ENCODE data around the gene CPVL.

Gene CPVL

GRCh38 chr7:29154076-29154475, 7.7 kb upstream of the CPVL start:
- no peak for DNase-seq

DNA sequence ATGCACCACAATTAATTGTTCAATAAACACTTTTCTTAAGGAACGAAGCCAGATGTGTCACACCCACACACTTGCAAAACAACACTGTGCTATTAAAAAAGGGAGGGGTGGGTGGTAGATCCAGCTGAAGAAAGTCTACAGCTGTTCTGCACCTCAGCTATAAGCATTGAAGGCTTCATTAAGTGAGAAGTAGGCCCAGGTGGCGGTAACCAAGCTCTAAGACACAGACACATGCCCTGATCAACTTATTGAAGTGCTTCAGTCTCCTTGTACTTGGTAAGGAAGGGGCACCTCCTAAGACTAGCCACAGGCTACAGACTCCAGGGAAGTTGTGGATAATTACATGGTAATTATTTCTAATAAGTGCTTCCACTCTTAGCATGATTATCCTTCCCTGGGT, 4.5 kb upstream of the CPVL start:
- no peak for DNase-seq

GRCh38 chr7:29149036-29149435, 2.7 kb upstream of the CPVL start:
- DNase-seq = no peak

- DNase-seq = no peak
Measured at GRCh38 chr7:29147821-29148220, 1.5 kb upstream of the CPVL start.

DNA sequence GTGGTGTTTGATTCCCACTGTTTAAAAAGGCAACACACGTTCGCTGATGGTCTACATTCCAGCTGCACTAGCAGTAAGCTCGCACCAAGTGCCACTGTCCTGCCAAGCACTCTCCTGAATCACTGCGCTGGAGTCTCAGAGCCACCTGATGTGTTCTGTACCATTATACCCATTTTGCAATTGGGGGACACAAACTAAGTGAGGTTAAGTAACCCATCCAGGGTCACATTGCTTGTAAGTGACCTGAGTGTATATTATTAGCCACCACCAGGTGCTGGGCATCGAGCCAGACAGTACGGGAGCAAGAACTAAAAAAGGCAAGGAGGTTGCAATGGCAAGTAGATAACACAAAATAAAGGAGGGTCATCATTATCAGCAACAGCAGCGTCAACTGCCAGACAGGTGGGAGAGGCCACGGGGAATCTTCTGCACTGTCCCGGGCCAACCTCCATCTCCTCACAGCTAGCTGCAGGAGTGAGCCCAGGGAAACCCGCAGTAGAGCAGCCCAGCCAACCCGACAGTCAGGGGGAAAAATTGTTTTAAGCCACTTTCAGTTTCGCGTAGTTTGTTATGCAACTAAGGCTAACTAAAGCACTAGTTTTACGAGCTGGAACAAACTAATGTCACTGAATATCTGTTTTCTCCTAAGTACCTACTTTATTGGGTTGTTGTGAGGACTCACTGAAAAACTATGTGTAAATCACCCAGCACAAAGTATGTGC, 712 bp upstream of the CPVL start:
- DNase-seq = peak; percentile 86

DNA sequence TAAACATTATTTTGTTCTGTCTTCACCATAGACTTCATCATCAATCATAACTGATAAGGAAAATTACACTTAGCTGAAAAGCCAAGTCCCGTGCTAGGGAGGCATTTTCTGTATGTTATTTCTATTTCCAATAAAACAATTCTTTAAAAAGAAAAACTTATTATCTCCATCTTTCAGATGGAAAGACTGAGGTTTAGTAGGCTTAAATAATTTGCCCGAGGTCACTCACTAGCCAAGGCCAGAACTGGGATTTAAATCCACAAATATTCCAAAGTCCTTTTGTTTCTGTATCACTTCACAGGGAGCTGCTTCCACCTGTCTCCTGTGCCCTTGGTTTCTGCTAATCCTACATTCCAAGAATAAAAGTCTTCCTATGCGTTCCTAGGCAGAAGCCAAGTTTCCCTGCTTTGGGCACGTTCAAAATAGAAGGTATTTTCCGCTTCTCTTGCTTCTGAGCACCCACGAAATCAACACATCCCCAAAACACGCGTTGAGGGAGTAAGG, 732 bp downstream of the CPVL start:
- DNase-seq = no peak

DNA sequence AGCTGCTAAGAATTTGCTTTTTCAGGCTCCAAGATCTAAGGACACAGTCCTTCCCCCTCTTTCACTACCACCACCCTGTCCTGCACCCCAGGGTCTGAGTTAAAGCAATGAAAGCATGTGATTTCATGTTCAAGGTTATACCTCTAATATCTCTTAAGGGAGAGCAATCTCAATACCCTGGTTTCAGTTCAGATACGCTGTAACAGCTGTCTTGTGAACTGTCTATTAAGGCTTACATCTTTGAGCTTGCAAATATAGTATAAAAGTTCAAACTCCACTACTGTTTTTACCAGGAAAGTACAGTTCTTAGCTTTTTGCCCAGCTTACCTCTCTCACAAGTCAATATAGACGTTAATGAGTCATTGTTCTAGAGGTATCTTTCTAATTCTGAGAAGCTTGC, 2.6 kb downstream of the CPVL start:
- no peak for DNase-seq

DNA sequence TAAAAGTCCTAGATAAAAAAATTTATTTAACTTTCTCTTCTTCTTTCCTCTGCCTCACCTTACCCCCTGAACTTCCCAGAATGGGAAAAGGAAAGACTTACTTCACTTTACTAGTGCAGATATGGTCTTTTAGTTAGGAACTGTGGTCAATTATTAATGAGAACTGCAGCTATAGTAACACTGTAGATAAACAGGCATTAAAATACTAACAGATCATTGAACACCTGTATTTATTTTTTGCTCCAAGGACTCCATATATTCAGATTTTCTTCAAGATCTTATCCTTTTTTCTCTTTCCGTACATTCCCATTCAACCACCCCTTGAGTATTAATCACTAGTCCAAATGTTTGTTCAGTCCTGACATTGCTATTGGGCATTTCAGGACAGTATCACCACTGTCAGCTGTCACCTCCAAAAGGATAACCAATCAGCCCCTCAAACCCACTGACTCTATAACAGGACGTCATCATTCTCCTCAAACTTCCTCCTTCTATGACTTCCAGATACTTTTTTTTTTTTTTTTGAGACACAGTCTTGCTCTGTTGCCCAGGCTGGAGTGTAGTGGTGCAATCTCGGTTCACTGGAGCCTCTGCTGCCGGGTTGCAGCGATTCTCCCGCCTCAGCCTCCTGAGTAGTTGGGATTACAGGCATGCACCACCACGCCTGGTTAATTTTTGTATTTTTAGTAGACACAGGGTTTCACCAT, 4.2 kb downstream of the CPVL start:
- no peak for DNase-seq

DNA sequence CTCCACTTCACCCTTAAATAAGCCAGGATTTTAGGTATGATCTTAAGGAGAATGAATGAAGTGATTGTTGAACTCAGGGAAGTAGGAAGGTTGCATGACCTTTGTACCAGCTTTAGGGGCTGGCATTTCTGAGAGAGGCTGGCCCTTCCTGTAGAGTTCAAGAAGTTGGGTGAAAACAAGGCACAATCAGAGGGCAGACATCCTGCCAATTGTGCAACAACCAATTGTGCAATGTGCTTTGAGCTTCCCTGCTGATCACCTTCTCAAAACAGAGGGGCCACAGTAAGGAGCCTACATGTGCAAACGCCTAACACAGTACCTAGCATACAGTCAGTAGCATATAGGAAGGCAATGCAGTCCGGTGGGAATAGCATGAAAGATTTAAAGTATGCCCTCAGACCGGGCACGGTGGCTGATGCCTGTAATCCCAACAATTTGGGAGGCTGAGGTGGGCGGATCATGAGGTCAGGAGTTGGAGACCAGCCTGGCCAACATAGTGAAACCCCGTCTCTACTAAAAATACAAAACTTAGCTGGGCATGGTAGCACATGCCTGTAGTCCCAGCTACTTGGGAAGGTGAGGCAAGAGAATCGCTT, 5.4 kb downstream of the CPVL start:
- no peak for DNase-seq

DNA sequence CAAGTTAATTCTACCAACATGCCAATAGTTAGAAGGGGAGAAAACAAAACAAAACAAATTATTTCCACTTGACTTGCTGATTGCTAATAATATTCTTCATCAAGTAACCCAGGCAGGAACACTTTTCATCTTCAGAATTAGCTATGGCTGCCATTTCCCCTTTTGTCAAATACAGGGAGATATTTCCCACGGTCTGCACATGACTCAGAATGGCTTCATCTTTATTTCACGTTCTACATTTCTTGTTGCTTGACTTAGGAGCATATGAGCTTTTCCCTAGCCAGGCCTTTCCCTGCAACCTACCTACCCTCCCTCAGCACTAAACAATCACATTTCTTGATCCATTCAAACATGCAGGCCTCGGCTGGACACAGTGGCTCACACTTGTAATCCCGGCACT, 6.5 kb downstream of the CPVL start:
- no peak for DNase-seq

- DNase-seq = no peak
Measured at GRCh38 chr7:29139191-29139590, 7.1 kb downstream of the CPVL start.

GRCh38 chr7:29138588-29138987, 7.7 kb downstream of the CPVL start:
- DNase-seq = no peak

- DNase-seq = peak; percentile 14
Measured at GRCh38 chr7:29135846-29136245, 10.5 kb downstream of the CPVL start.

DNA sequence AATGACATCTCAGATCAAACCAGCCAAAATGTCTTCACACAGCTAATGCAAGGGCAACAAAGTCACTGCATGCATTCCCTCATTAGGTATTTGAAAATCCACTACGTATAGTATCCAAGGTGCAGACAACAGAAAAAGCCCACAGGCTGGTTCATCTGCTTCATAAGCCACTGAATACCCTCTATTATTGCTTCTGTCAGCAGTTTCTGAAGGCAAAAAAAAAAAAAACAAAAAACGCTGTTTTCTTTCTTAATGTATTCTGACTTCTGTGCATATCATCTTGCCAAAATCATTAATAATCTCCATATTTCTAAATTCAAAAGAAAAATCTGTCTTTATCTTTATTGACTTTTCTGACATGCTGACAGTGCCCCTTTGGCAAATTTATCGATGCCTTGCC, 13.4 kb downstream of the CPVL start:
- no peak for DNase-seq

- no peak for DNase-seq
Measured at GRCh38 chr7:29131678-29132077, 14.7 kb downstream of the CPVL start.

DNA sequence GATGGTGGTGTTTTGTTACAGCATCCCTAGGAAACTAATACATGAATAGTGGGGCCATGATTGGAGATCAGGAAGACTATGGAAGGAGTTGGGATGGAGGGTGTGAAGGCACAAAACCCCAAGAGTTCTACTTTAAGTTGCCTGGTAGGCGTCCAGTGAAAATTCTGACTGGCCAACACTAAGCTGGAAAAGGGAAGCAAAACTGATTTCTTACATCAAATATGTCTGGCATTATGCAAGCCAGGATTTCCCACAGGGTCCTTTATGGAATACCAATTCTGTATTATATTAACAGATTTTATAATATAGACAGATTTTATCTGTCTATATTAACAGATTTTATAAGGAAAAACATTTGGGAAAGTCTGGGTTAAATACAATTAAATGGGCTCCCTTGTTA, 16.2 kb downstream of the CPVL start:
- DNase-seq = no peak

- no peak for DNase-seq
Measured at GRCh38 chr7:29127527-29127926, 18.8 kb downstream of the CPVL start.

DNA sequence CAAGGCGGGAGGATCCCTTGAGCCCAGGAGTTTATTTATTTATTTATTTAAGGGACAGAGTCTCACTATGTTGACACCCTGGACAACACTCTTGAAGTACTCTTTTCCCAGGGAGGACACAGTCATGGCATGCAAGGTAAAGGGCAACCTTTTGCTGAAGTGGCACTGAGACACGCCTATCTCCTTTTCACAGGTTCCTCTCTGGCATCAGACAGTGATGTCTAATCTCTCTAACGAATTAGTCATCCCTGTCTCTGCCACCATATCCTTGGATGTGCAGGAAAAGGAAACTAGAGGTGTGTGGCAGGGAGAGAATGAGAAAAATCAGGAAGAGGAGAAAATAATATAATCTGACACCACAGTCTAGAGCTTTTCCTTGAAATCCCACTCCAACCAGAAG, 19.5 kb downstream of the CPVL start:
- DNase-seq = no peak

GRCh38 chr7:29123626-29124190, 22.6 kb downstream of the CPVL start:
- no peak for DNase-seq

- DNase-seq = no peak
Measured at GRCh38 chr7:29122759-29123158, 23.6 kb downstream of the CPVL start.

GRCh38 chr7:29122081-29122480, 24.3 kb downstream of the CPVL start:
- no peak for DNase-seq

- no peak for DNase-seq
Measured at GRCh38 chr7:29120955-29121354, 25.4 kb downstream of the CPVL start.

- no peak for DNase-seq
Measured at GRCh38 chr7:29119538-29119937, 26.8 kb downstream of the CPVL start.
